C4-2B (cell line): ENCODE data around the gene FRMD3.
A peak's percentile ranks its signal among the peaks of the same experiment; 100 is the strongest.

ENCODE experiments used
- H3K27ac ChIP-seq: fragments of 450-650 bp; 2 replicates; pipeline ENCODE4 v1.5.1; 2017
- ZFX ChIP-seq: fragments of 450-650 bp; IDR thresholded peaks from 2 replicates; pipeline ENCODE4 v1.6.1; 2017
- TF ChIP-seq, protein P1 (sequence below): fragments of 450-650 bp; conservative IDR thresholded peaks from 2 replicates; pipeline ENCODE4 v1.5.1; 2017; ENCODE audit warnings: mild to moderate bottlenecking

FRMD3 gene

DNA sequence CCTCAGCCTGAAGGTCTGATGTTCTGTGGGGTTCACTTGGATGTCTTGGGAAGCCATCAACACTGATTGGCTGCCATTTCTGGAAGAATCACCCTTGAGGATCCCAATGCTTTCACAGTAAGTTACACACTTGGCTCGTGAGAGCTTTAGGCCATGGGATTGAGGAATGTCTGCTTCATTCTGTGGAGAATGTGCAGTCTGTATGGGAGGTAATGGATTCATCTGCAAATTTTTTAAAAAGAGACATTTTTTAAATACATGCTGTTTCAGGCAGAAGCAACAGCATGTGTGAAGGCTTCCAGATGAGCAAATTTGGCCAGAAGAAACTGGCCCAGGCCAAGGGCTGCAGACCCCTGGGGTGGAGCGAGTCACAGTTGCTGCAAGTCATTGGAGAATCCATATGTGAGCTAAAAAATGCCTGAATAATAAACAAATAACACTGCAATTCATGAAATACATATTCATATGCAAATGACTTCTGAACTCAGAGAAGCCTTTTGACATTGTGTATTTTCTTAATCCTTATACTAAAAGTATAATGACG, 328.9 kb downstream of the FRMD3 start:
- H3K27ac ChIP-seq: no peak overlapping the region
- no peak for TF ChIP-seq ZFX
- TF ChIP-seq, protein P1, sequence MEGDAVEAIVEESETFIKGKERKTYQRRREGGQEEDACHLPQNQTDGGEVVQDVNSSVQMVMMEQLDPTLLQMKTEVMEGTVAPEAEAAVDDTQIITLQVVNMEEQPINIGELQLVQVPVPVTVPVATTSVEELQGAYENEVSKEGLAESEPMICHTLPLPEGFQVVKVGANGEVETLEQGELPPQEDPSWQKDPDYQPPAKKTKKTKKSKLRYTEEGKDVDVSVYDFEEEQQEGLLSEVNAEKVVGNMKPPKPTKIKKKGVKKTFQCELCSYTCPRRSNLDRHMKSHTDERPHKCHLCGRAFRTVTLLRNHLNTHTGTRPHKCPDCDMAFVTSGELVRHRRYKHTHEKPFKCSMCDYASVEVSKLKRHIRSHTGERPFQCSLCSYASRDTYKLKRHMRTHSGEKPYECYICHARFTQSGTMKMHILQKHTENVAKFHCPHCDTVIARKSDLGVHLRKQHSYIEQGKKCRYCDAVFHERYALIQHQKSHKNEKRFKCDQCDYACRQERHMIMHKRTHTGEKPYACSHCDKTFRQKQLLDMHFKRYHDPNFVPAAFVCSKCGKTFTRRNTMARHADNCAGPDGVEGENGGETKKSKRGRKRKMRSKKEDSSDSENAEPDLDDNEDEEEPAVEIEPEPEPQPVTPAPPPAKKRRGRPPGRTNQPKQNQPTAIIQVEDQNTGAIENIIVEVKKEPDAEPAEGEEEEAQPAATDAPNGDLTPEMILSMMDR: no peak

DNA sequence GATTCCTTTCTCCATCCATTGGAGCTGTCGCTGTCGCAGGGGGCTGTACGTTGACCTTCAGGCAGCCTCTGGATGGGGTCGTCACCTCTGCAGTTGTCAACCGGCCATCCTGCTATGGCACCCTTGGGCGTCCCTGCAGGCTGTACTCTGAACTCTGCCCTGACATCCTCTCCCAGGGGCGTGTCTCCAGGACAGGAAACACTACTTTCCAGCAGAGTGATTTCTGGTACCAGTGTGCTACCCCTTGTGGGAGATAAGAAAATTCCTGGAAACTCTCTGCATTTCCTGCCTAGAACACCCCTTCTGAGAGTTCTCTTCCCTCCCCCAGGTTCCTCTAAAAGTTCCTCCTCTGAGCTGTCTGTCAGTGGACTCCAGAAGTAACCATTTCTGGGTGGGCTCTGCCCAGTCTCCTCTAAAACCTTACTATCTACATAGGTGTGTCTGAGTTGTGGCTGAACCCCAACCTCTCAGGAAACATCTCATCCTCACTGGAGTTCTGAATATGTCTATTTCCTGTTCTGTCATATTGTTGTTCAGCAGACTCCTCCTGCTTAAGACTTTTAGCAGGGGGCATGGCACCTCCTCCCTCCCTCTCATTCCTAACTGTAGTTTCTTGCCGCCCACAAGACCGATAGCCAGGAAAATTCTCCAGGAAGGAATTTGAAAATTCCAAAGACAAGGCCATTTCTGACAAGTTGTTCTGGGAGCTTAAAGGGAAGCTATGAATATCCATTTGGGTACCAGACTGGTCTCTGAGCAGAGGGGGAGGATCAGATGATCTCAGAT, 329.9 kb downstream of the FRMD3 start:
- H3K27ac ChIP-seq: no peak overlapping the region
- TF ChIP-seq, protein P1: no peak
- no peak for TF ChIP-seq ZFX

DNA sequence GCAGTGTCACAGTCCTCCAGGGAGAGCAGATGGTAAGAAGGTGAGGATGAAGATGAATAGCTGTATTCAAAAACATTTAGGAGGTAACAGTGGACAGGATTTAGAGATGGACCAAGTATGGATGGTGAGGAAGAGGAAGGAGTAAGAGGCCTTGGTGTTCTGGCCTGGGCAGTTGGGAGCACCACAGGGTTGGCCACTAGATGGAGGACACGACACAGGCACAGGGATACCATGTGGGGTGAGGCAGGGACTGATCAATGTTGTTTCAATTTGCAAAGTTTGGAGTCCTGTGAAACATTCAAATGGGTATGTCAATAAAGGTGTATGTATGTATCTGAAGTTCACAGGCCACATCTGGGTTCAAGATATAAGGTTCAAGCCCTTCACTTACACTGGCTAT, 334.2 kb downstream of the FRMD3 start:
- no peak overlapping the region for H3K27ac ChIP-seq
- TF ChIP-seq, protein P1: peak; percentile 18
- TF ChIP-seq ZFX: no peak

DNA sequence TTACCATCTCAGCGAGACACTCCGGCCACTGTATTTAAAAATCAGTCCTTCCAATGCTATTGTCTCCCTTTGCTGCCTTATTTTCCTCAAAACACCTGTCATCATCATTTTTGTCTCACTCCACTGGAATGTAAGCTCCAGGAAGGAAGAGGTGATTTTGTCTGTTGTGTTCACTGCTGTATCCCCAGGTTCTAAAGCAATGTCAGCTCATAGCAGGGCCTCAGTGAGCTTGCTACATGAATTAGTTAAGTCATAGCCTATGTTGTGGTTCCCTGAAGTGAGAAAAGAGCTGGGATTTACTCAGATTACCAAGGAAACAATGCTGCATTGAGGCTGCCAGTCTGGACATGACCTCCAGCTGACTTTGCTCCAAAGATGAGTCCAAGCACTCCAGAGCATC, 337.7 kb downstream of the FRMD3 start:
- TF ChIP-seq ZFX: no peak
- TF ChIP-seq, protein P1: no peak
- no peak overlapping the region for H3K27ac ChIP-seq

DNA sequence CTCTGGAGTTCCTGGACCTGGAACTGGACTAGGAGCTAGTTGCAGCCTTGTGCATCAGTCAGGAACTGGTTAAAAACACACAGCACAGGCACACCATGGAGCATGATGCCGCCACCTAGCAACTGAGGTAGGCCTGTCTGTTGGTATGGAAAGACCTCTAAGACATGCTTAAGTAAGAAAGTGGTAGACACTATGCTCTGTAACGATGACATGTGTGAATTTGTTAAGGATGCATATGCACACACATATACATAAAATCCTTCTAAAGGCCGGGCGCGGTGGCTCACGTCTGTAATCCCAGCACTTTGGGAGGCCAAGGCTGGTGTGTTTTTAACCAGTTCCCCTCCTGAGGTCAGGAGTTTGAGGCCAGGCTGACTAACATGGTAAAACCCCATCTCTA, 338.4 kb downstream of the FRMD3 start:
- H3K27ac ChIP-seq: no peak overlapping the region
- no peak for TF ChIP-seq ZFX
- TF ChIP-seq, protein P1: no peak

DNA sequence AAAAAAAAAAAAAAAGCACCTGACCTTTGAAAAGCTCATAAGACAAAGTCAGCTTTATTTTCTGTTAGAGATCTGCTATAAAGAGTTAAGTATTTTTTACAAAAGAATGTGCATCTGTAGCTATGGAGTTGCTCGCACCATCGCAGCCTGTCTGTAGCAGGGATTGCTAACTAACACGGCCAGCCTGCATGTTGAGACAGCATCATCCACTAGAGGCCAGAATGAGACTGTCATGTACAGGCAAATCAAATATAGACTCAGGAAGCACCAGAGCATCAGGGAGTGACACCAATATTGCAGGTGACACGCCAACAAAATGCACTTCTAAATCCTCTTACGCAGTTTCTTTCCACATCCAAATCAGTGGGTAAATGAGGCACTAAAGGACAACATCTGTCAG, 339.0 kb downstream of the FRMD3 start:
- TF ChIP-seq, protein P1: peak; percentile 77
- TF ChIP-seq ZFX: no peak
- no peak overlapping the region for H3K27ac ChIP-seq

DNA sequence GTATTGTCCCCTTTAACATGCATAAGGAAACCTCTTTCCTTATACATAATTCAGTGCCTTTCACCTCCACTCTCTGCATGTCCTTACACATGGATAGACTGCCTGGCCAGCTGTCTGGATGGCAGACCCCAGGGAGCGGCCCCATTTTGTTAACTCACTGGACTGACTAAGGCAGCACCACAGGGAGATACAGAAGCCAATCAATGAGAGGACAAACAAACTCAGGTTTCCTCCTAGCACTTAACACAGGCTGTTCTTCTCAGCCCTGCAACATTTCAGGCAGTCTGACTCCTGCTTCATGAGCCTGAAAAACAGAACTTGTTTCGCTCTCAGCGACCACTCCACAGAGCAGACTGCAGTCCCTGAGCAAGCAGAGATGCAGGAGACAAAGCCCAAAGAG, 339.8 kb downstream of the FRMD3 start:
- no peak overlapping the region for H3K27ac ChIP-seq

More for the DNA sequence above, 339.8 kb downstream of the FRMD3 start:
- no peak for TF ChIP-seq ZFX
- TF ChIP-seq, protein P1: no peak
